Progenitor cell of endocrine pancreas (in vitro differentiated cells): ENCODE measurements around the gene WFDC1. TPM values are rescaled to one million over a fixed set of nuclear protein-coding genes. Genes with fewer than 3 reads are reported as not detected.

Experiments used
- DNase-seq: peaks from one replicate; pipeline ENCODE4 v3.0.0; 2021; ENCODE audit warnings: low spot score; ENCODE audit not compliant: unreplicated experiment
- H3K27ac Mint-ChIP-seq: 2 replicates; pipeline ENCODE4 v1.8.0; 2021; ENCODE audit warnings: mild to moderate bottlenecking, moderate library complexity, mixed read lengths
- H3K27me3 Mint-ChIP-seq: 2 replicates; pipeline ENCODE4 v1.8.0; 2021; ENCODE audit warnings: mixed read lengths
- H3K36me3 Mint-ChIP-seq: 2 replicates; pipeline ENCODE4 v1.8.0; 2022; ENCODE audit warnings: mixed read lengths; ENCODE audit not compliant: insufficient read depth
- H3K4me1 Mint-ChIP-seq: 2 replicates; pipeline ENCODE4 v1.8.0; 2021; ENCODE audit warnings: low read depth, mixed read lengths
- H3K4me3 Mint-ChIP-seq: 2 replicates; pipeline ENCODE4 v1.8.0; 2021; ENCODE audit warnings: low read depth, mild to moderate bottlenecking, moderate library complexity, mixed read lengths
- H3K9me3 Mint-ChIP-seq: 2 replicates; pipeline ENCODE4 v1.8.0; 2021; ENCODE audit warnings: low read depth, mixed read lengths
- CTCF ChIP-seq: fragments of 200-600 bp; sonication (generic); IDR thresholded peaks from one replicate; pipeline ENCODE4 v1.5.0; 2021; ENCODE audit warnings: antibody characterized with exemption, mild to moderate bottlenecking; ENCODE audit not compliant: unreplicated experiment
- total RNA-seq: library from RNA; stranded (reverse); gene quantifications from 2 replicates; pipeline ENCODE4 v1.2.1, GENCODE V29; 2021

Gene WFDC1
- total RNA-seq, 1 donor from 2014 or later: 0.24 TPM

DNA sequence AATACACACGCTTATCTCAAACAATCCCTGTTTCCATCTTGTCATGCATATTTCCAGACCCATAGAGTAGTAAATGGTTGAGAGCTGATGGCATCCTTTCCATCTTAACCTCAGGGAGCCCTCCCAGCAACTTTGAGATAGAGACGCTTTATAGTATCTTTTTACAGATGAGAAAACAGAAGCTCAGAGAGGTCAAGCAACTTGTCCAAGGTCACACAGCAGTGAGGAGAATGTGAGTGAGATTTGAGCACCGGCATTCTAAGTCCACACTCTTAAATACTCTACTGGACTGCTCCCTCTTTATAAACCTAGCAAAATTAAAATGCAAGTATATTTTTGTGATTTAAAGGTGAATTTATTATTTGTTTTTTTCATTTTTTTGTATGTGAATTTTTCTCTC lies 35.0 kb upstream of the WFDC1 start:
- H3K9me3 Mint-ChIP-seq: no peaks in the 10 kb centered on the region
- no peak for TF ChIP-seq CTCF
- H3K4me3 Mint-ChIP-seq: no peak overlapping the region
- no peak for DNase-seq
- H3K27me3 Mint-ChIP-seq: peaks cover 18% of the 10 kb centered on the region
- no peaks in the 10 kb centered on the region for H3K4me1 Mint-ChIP-seq
- H3K27ac Mint-ChIP-seq: no peak overlapping the region
- H3K36me3 Mint-ChIP-seq: no peaks in the 10 kb centered on the region

- Mint-ChIP-seq H3K36me3 (no peaks in the 10 kb centered on the region), H3K27ac (no peak overlapping the region), H3K9me3 (no peaks in the 10 kb centered on the region), H3K4me1 (no peaks in the 10 kb centered on the region), H3K27me3 (peaks cover 14% of the 10 kb centered on the region), H3K4me3 (no peak overlapping the region)
- no peak for TF ChIP-seq CTCF
- no peak for DNase-seq
These were observed 33.7 kb upstream of the WFDC1 start for GRCh38 chr16:84260766-84261554.

DNA sequence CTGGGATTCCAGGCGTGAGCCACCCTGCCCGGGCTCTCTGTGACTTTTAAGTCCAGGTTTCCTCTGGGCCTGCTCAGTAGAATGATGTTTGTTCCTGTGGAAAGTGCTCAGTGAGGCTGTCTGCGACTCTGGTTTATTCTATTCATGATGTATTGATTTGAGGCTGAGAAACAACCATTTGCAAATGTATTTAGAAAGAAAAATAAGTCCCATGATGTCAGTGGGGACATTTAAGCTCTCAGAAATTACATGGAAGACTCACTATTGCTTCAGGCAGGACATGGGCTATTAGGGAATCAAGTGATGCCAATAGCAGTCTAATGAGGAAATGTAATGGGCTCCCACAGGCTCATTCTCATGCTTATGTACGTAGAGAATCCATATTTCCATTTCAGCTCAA lies 32.6 kb upstream of the WFDC1 start:
- no peak for DNase-seq
- Mint-ChIP-seq H3K27me3 (peaks cover 9% of the 10 kb centered on the region), H3K27ac (no peak overlapping the region), H3K36me3 (no peaks in the 10 kb centered on the region), H3K4me3 (no peak overlapping the region), H3K4me1 (no peaks in the 10 kb centered on the region), H3K9me3 (no peaks in the 10 kb centered on the region)
- TF ChIP-seq CTCF: no peak

- H3K4me3 Mint-ChIP-seq: no peak overlapping the region
- H3K27me3 Mint-ChIP-seq: peaks cover 12% of the 10 kb centered on the region
- no peak for DNase-seq
- no peak for TF ChIP-seq CTCF
- H3K27ac Mint-ChIP-seq: no peak overlapping the region
- no peaks in the 10 kb centered on the region for H3K9me3 Mint-ChIP-seq
- H3K36me3 Mint-ChIP-seq: no peaks in the 10 kb centered on the region
- no peaks in the 10 kb centered on the region for H3K4me1 Mint-ChIP-seq
These were observed 31.7 kb upstream of the WFDC1 start for GRCh38 chr16:84262939-84263338.

DNA sequence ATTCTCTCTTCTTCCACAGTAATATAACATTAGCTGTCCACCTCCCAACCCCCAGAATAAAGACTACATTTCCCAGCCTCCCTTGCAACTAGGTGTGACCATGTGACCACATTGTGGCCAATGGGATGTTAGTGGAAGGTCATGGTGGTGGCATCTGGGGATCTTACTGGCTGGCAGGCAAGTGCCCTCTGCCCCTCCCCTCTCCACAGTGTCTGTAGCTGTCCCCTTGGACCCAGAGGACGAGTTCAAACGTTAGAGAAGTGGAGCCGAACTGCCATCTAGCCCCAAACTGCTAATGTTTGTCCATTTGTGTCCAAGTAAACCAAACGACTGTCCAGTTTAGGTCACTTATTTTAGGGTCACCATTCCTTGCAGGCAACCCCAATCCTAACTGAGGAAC lies 28.2 kb upstream of the WFDC1 start:
- H3K27me3 Mint-ChIP-seq: peaks cover 19% of the 10 kb centered on the region
- no peak for TF ChIP-seq CTCF
- H3K36me3 Mint-ChIP-seq: no peaks in the 10 kb centered on the region
- peaks cover 3% of the 10 kb centered on the region for H3K4me1 Mint-ChIP-seq
- H3K9me3 Mint-ChIP-seq: no peaks in the 10 kb centered on the region
- no peak overlapping the region for H3K27ac Mint-ChIP-seq
- H3K4me3 Mint-ChIP-seq: peak overlapping the region; percentile 31
- DNase-seq: no peak
